Stimulated activated effector memory CD8-positive, alpha-beta T cell treated with anti-CD3 and anti-CD28 coated beads, Interleukin-12 subunit alpha, Interleukin-12 subunit beta, amount 100 ng/mL, for 72 hours (primary cell): Measurements from ENCODE around the gene CLECL1.

Experiments
- ATAC-seq: fragments of 150-1000 bp; cut with Tn5 transposase; 2 replicates; pipeline ENCODE4 v1.10.0; 2021
- DNase-seq, 2 donors: peaks; one replicate each; pipeline ENCODE4 v3.0.0; 2021 to 2022; ENCODE audit warnings: low spot score in 2 of 2
- H3K27ac Mint-ChIP-seq: one replicate; pipeline ENCODE4 v1.8.0; 2022; ENCODE audit warnings: mild to moderate bottlenecking, mixed read lengths
- H3K36me3 Mint-ChIP-seq: one replicate; pipeline ENCODE4 v1.8.0; 2022; ENCODE audit warnings: mild to moderate bottlenecking, mixed read lengths
- H3K4me1 Mint-ChIP-seq: one replicate; pipeline ENCODE4 v1.8.0; 2022; ENCODE audit warnings: mixed read lengths
- H3K4me3 Mint-ChIP-seq: one replicate; pipeline ENCODE4 v1.8.0; 2022; ENCODE audit warnings: mild to moderate bottlenecking, mixed read lengths
- H3K9me3 Mint-ChIP-seq: one replicate; pipeline ENCODE4 v1.8.0; 2022; ENCODE audit warnings: mixed read lengths

Gene CLECL1

DNA sequence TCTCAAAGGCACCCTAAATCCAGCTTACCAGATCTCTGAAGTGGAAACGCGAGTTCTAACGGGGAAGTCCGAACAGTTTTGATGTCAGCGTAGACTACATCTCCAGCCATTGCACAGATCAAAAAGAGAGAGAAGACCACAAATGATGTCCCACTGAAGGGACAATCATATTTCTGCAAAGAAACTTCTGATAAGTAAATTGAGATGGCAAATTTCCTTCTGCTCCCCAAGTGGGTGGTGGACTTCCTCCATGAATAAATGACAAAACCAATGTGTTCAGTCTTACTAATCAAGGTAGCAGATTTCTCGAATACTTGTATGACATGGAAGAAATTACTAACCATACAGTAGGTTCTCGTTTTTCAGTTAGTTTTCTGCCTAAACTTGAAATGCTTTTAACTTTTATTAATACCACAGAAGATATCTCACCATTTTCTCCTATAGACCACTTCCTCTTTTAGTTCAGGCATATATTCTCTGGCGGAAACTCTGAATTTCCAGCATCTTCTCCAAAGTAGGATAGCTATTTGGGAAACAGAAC, at the start of gene CLECL1:
Gene CLECL1 (minus strand): TSS at position 177 of the 541 bp plus-strand sequence.
- ATAC-seq = peak; percentile 96

DNA sequence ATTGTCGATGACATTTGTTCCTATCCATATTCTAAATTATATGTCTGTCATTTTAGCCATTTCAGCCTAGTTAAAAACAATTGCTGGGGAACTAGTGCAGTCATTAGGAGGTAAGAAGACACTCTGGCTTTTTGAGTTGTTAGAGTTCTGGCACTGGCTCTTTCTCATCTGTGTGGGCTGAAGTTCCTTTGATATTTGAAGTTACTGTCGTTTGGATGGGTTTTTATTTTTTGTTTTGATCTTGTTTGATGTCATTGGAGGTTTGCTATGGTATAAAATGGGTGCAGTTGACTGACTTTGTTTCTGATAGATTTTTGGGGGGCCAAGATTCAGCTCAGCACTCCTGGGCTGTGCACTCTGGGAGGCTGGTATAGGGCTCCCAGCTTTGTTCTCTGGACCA, 48.5 kb upstream of the CLECL1 start:
- ATAC-seq (no peak), DNase-seq (no peak)
- H3K27ac Mint-ChIP-seq = peak overlapping the region; percentile 16
- no peaks in the 10 kb centered on the region for H3K36me3 Mint-ChIP-seq
- H3K4me3 Mint-ChIP-seq = no peak overlapping the region
- H3K9me3 Mint-ChIP-seq = no peaks in the 10 kb centered on the region
- peaks cover 27% of the 10 kb centered on the region for H3K4me1 Mint-ChIP-seq

More for the DNA sequence above, at the start of gene CLECL1:
- Mint-ChIP-seq H3K4me3 (peak within 1 kb of the TSS; percentile 65), H3K36me3 (no peaks in the 10 kb centered on the region), H3K9me3 (no peaks in the 10 kb centered on the region), H3K4me1 (peaks cover 20% of the 10 kb centered on the region), H3K27ac (peak within 1 kb of the TSS; percentile 68)
- no peak for DNase-seq

DNA sequence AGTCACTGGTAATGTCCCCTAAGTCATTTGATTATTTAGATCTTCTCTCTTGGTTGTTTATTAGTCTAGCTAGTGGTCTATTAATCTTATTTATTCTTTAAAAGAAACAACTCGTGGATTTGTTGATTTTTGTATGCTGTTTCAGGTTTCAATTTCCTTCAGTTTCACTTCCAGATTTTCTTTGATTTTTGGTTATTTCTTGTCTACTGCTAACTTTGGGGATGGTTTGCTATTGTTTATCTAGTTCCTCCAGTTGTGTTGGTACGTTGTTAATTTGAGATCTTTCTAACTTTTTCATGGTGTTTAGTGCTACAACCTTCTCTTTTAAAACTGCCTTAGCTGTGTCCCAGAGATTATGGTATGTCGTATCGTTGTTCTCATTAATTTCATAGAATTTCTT, 46.3 kb upstream of the CLECL1 start:
- peaks cover 47% of the 10 kb centered on the region for H3K4me1 Mint-ChIP-seq

DNA sequence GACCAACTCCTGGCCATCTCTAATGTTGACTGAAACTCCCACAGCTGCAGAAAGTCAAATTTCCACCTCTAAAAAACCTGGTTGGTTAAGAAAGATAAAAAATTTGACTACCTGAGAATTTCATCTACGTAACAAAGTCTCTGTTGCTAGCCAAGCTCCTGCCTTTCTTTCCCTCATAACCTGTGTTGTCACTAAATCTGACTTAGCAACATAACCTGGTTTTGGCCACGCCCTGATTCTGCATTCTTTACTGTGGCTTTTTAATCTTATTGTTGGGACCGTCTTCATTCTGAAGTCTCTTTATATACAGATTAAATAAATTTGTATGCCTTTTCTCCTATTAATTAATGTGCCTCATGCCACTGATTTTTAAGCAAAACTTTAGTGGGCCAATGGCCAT, 43.9 kb upstream of the CLECL1 start:
- peaks cover 61% of the 10 kb centered on the region for H3K4me1 Mint-ChIP-seq
- DNase-seq (no peak), ATAC-seq (no peak)
- H3K4me3 Mint-ChIP-seq = no peak overlapping the region
- no peaks in the 10 kb centered on the region for H3K36me3 Mint-ChIP-seq
- peaks cover 2% of the 10 kb centered on the region for H3K9me3 Mint-ChIP-seq
- H3K27ac Mint-ChIP-seq = peak overlapping the region; percentile 74

More for the DNA sequence above, 46.3 kb upstream of the CLECL1 start:
- no peak for DNase-seq
- Mint-ChIP-seq H3K27ac (no peak overlapping the region), H3K4me3 (no peak overlapping the region), H3K36me3 (no peaks in the 10 kb centered on the region), H3K9me3 (no peaks in the 10 kb centered on the region)
- ATAC-seq = no peak

DNA sequence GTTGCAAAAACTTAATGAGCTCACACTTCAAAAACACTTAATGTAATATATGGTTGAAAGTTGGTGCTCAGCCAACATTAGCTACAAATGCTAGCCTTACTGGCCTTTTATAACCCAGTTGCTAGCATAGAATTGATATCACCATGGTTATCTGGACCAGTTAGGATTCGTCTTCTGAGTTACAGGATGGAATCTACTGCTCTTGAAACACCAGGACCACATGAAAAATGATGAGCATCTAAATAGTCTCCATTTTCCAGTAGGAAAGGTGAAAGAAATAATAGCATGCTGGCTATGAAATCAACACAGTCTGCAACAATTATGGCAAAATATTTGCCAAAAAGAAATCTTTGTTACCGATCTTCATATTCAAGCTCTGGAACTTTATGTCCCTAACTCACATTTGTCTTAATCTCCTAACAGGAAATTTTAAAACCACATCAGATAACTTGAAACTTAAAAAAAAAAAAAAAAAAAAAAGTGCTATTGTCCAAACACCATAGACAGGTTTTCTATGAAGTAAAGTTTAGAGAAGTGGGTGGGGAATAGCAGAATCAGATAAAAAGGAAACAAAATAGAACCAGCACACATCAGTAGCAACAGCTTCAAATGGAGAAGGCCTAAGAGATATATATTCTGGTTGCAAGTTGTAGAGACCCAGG, 40.5 kb upstream of the CLECL1 start:
- Mint-ChIP-seq H3K36me3 (no peaks in the 10 kb centered on the region), H3K9me3 (peaks cover 3% of the 10 kb centered on the region), H3K4me3 (peak overlapping the region; percentile 9), H3K4me1 (peaks cover 69% of the 10 kb centered on the region), H3K27ac (peak overlapping the region; percentile 58)
- ATAC-seq (no peak), DNase-seq (no peak)

DNA sequence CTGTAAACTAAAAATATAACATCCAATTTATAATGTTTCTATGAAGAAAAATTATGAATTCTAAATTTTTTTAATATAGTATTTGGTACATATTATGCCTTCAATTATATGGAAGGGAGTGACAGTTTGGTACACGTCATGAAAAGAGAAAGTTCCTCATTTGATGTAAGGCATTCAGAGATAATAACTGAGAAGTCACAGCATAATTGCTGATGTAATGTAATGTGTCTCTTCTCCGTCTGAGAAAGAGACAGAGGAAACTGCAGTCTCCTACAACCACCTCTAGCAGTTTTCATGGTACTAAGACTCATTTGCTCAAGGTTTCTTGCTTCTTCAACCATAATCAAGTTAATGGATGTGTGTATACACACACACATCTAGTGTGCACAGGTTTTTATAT, 30.1 kb upstream of the CLECL1 start:
- DNase-seq (no peak), ATAC-seq (no peak)
- Mint-ChIP-seq H3K9me3 (no peaks in the 10 kb centered on the region), H3K4me3 (peak overlapping the region; percentile 81), H3K27ac (peak overlapping the region; percentile 95), H3K4me1 (peaks cover 40% of the 10 kb centered on the region), H3K36me3 (peaks cover 55% of the 10 kb centered on the region)

DNA sequence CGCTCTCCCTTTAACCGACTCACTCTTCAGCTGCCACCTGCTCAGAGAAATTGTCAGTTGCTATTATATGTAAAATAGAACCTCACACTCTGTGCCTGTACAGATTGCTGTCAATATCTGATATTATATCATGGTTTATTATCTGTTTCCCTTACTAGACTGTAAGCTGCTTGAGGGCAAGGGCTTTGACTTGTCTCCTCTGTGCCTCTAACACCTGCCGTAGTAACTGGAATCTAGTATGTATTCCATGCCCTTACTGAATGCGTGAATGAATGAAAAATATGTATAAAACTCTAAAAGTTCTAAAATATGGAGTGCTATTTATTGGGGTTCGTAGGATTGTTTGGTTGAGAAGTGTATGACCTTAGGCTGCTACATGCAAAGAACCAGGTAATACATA, 29.5 kb upstream of the CLECL1 start:
- Mint-ChIP-seq H3K9me3 (no peaks in the 10 kb centered on the region), H3K4me1 (peaks cover 35% of the 10 kb centered on the region), H3K27ac (peak overlapping the region; percentile 95), H3K4me3 (peak overlapping the region; percentile 81), H3K36me3 (peaks cover 62% of the 10 kb centered on the region)
- ATAC-seq (no peak), DNase-seq (no peak)

DNA sequence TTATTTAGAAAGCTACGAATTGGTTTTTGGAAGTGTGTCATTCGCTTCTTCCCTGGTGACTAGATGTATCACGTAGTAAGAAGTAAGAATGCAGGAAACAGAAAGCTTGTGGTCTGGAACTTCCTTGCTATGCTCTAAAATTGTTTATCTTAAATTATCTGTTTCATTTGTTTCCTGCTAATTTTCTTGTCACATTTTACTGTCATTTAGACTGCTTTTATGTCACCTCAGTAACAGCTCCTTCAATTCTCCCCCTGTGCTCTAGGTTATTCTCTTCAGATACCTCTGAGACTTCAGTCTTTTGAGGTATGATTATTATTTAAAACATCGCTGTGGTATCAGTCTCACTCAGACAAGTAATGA, 28.5 kb upstream of the CLECL1 start:
- Mint-ChIP-seq H3K4me3 (peak overlapping the region; percentile 81), H3K4me1 (peaks cover 34% of the 10 kb centered on the region), H3K27ac (peak overlapping the region; percentile 95), H3K36me3 (peaks cover 71% of the 10 kb centered on the region), H3K9me3 (no peaks in the 10 kb centered on the region)
- DNase-seq (no peak), ATAC-seq (peak; percentile 29)

DNA sequence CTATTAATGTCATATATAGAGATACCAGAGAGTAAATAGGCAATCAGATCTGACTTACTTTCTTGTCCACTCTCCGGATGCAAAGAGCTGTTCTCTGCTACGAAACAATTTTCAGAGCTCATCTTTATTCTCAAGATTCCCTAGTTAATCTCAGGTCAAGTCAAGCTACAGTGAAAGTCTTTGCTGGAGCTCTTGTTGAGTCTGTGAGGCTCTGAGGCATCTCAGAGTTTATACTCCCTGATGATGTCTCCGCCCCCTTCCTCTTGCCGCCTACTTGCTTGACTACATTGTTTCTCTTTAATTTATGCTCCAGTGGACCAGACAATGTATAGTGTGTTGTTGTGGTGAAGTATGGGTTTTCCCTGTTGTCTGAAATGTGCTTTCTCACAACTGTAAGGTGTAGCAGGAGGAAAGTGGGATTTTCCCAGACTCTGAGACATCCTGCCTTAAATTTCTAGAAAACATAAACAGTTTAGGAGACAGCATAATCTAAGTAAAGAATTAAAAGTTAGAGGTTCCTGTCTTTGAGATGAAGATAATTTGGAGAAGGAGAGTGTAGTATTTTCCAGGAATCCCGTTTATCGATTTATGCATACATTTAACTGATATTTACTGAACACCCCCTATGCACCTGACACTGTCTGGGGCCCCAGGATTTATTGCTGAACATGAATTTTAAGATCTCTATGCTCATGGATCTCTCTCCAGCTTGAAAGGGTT, 28.0 kb upstream of the CLECL1 start, which contains the start of gene CD69:
Gene CD69 (minus strand): TSS at position 203 of the 720 bp plus-strand sequence. CDS start 81 bp downstream, at position 122.
- peak; percentile 53 to 90 for DNase-seq
- H3K4me1 Mint-ChIP-seq = peaks cover 39% of the 10 kb centered on the region

DNA sequence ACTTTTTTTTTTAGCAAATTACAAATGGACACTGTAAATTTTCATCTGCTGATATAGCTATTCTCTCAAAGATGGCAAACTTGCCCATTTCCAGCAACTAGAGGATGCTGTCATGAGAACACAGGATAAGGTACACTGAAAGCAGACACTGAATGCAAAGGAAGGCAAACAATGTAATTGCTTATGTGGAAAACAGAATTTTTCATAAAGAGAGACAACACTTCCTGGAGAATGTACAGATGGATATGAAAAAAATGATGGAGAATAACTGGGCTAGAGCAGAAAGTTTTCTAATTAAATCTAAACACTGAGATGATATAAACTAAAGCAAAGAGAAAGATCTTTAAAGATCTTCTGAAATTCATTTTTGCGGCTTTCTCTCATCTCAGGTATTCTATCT, 27.2 kb upstream of the CLECL1 start:
- Mint-ChIP-seq H3K4me3 (peak overlapping the region; percentile 81), H3K36me3 (peaks cover 79% of the 10 kb centered on the region), H3K4me1 (peaks cover 44% of the 10 kb centered on the region), H3K27ac (peak overlapping the region; percentile 95), H3K9me3 (no peaks in the 10 kb centered on the region)
- ATAC-seq (no peak), DNase-seq (no peak)

More for the DNA sequence above, 28.0 kb upstream of the CLECL1 start, which contains the start of gene CD69:
- no peaks in the 10 kb centered on the region for H3K9me3 Mint-ChIP-seq
- H3K4me3 Mint-ChIP-seq = peak within 1 kb of the TSS; percentile 81
- peak within 1 kb of the TSS; percentile 95 for H3K27ac Mint-ChIP-seq
- H3K36me3 Mint-ChIP-seq = peaks cover 77% of the 10 kb centered on the region
- ATAC-seq = peak; percentile 72

DNA sequence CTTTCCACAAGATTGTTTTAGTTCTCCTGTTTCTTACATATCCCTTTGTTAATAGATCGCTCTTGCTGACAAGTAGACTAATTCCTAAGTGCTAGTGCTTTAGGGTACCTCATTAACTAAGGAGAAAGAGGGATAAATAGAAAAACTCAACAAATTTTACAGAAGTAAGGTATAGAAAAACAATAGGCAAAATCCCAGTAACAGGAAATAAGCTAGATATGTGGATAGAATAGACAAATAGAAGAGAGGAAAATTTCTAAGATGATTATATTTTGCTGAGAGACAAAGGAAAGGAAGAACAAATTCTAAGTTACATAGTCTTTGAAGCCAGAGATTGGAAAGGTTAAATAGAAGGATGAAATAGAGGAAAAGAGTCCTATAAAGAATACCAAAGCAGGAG, 26.8 kb upstream of the CLECL1 start:
- no peak for DNase-seq
- Mint-ChIP-seq H3K4me1 (peaks cover 47% of the 10 kb centered on the region), H3K4me3 (peak overlapping the region; percentile 81), H3K9me3 (no peaks in the 10 kb centered on the region), H3K27ac (peak overlapping the region; percentile 95), H3K36me3 (peaks cover 79% of the 10 kb centered on the region)
- no peak for ATAC-seq

DNA sequence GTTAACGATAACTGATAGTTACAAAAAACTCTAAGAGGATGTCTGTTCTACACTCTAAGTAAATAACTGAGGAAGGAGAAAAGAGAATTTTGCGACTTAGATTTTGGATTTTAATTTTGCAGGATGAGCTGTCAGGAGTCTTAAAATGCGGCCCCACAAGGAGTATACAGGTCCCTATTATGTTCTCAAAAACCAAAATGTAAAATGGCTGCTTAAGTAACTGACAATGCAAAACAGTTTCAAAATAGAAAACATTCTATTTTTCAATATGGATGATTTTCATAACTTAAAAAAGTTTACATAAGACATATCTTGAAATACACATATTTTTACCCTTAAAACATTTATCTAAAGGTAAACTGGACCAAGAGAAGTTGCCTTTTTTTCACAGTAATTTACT, 25.2 kb upstream of the CLECL1 start:
- ATAC-seq = no peak
- DNase-seq = no peak
- peaks cover 46% of the 10 kb centered on the region for H3K4me1 Mint-ChIP-seq
- H3K9me3 Mint-ChIP-seq = no peaks in the 10 kb centered on the region
- H3K4me3 Mint-ChIP-seq = peak overlapping the region; percentile 81
- peak overlapping the region; percentile 95 for H3K27ac Mint-ChIP-seq
- H3K36me3 Mint-ChIP-seq = peaks cover 85% of the 10 kb centered on the region

DNA sequence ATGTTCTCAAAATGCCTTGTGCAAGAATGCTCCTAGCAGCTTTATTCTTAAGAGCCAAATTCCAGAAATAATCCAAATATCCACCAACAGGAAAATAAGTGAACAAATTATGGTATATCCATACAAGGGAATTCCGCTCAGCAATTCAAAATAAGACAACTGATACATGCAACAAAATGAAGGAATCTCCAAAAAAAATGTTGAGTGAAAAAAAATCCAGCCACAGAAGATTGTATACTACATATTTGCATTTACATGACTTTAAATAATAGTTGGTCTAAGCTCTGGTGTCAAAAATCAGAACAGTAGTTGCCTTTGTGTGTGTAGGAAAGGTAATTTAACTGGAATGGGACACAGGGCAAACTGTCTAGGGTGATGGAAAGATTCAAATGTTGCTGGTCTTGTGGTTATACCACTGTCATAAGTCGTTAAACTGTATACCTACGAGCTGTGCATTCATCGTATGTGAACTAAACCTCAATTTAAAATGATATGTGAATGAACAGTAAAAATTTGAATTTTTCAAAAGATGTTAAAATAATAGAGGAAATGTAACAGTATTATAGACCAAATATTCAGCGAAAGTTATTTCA, 24.6 kb upstream of the CLECL1 start:
- H3K4me1 Mint-ChIP-seq = peaks cover 48% of the 10 kb centered on the region
- no peak for ATAC-seq

DNA sequence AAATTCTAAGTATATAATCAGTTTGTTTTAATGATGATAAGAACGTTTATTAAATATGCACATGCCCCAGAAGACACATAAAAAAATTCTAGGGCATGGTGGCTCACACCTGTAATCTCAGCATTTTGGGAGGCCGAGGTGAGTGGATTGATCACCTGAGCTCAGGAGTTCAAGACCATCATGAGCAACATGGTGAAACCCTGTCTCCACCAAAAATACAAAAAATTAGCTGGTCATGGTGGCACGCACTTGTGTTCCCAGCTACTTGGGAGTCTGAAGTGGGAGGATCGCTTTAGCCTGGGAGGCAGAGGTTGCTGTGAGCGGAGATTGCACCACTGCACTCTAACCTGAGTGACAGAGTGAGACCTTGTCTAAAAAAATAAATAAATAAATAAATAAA, 23.8 kb upstream of the CLECL1 start:
- peaks cover 43% of the 10 kb centered on the region for H3K4me1 Mint-ChIP-seq
- H3K9me3 Mint-ChIP-seq = no peaks in the 10 kb centered on the region
- no peak for DNase-seq
- H3K4me3 Mint-ChIP-seq = peak overlapping the region; percentile 81
- ATAC-seq = no peak
- H3K27ac Mint-ChIP-seq = peak overlapping the region; percentile 95
- H3K36me3 Mint-ChIP-seq = peaks cover 99% of the 10 kb centered on the region

More for the DNA sequence above, 24.6 kb upstream of the CLECL1 start:
- Mint-ChIP-seq H3K36me3 (peaks cover 91% of the 10 kb centered on the region), H3K27ac (peak overlapping the region; percentile 95), H3K4me3 (peak overlapping the region; percentile 81), H3K9me3 (no peaks in the 10 kb centered on the region)
- DNase-seq = no peak

DNA sequence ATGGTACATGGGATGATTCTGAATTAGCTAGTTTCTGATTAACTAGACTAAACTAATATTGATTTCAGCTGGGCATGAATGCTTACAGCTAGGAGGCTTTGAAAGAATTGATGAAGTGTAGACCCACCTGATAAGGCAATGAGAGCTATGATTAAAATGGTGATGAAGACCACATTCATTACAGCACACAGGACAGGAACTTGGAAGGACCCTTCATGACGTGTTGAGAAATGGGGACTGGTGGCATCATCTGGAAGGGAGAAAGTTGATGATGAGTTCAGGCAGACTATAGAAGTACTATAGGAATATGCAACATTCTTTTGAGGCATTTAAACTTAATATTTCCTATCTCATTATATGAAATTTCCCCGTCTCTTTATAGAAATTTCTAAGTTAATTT, 23.3 kb upstream of the CLECL1 start:
- Mint-ChIP-seq H3K27ac (peak overlapping the region; percentile 95), H3K9me3 (no peaks in the 10 kb centered on the region), H3K4me1 (peaks cover 42% of the 10 kb centered on the region), H3K36me3 (peaks cover 100% of the 10 kb centered on the region), H3K4me3 (peak overlapping the region; percentile 81)
- ATAC-seq (no peak), DNase-seq (no peak)
